Upper lobe of right lung (tissue), 1 donor: ENCODE measurements around the gene ACKR2. TPM values are rescaled to one million over a fixed set of nuclear protein-coding genes. Genes with fewer than 3 reads are reported as not detected.

Source experiments
- ATAC-seq: fragments of 200-7000 bp; cut with Tn5 transposase; one replicate; pipeline ENCODE4 v1.9.1; 2020; ENCODE audit warnings: mild to moderate bottlenecking, moderate library complexity
- DNase-seq: peaks from one replicate; pipeline ENCODE4 v3.0.0-alpha.2; 2020
- H3K27ac ChIP-seq: fragments of 200-600 bp; one replicate; pipeline ENCODE4 v1.8.0; 2022
- H3K27me3 ChIP-seq: fragments of 200-600 bp; one replicate; pipeline ENCODE4 v1.8.0; 2022; ENCODE audit warnings: mild to moderate bottlenecking
- H3K36me3 ChIP-seq: fragments of 200-600 bp; one replicate; pipeline ENCODE4 v1.8.0; 2022
- H3K4me1 ChIP-seq: fragments of 200-600 bp; one replicate; pipeline ENCODE4 v1.8.0; 2022
- H3K4me3 ChIP-seq: fragments of 200-600 bp; one replicate; pipeline ENCODE4 v1.8.0; 2022; ENCODE audit warnings: mild to moderate bottlenecking
- H3K9me3 ChIP-seq: fragments of 200-600 bp; one replicate; pipeline ENCODE4 v1.8.0; 2022
- intact Hi-C: fragments of 100-400 bp; cut with DNase I; formaldehyde crosslinking; loops from one replicate; pipeline ENCODE4 v1.11.0; 2022
- total RNA-seq: library from RNA; stranded (reverse); fragmentation: NEBNext Ultra II Directional; extraction: Animal tissue kit (Norgen Biotek cat#: 25700); gene quantifications from one replicate; pipeline ENCODE4 v1.2.1, GENCODE V29; 2021
- TF ChIP-seq, protein P1 (sequence below): fragments of 200-600 bp; IDR thresholded peaks from one replicate; pipeline ENCODE4 v1.8.0; 2022; ENCODE audit warnings: antibody characterized with exemption
- donor health status: DM: no; HTN: yes; CAD: no; lungs with severe emphysema.

The ACKR2 gene
- total RNA-seq, 1 donor from 2014 or later = 5.2 TPM

DNA sequence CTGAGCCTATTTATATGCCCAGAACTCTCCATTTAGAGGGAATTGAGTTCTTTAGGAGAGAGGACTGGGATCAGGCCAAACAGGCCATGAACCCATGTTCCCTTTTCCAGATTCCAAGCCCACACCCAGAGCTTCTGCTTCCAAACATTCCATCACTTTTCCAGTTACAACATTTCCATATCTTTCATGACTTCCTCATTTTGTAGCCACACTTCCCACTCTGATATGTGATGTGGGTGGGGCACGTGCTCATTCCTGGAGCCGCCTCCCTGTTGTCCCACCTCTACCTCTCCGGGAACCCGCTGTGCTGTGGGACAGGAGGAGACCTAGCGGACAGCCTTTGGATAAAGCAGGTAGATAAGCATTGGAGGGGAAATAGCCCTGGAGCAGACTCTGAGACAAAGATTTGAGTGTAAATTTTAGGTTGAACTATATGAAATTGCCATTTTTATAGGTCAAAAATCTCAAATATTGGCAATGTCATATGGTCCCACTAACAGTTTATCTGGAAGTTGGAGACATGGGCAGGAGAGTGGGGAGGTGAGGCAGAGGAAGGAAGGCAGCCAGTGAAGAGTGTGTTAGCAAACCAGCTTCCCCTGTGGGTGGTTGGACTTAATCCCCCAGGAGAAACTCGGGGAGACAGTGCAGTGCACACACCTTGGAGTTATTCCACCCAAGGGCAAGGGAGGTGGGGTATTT, 34.6 kb downstream of the ACKR2 start:
- no peaks in the 10 kb centered on the region for H3K9me3 ChIP-seq
- no peak for DNase-seq
- TF ChIP-seq, protein P1, sequence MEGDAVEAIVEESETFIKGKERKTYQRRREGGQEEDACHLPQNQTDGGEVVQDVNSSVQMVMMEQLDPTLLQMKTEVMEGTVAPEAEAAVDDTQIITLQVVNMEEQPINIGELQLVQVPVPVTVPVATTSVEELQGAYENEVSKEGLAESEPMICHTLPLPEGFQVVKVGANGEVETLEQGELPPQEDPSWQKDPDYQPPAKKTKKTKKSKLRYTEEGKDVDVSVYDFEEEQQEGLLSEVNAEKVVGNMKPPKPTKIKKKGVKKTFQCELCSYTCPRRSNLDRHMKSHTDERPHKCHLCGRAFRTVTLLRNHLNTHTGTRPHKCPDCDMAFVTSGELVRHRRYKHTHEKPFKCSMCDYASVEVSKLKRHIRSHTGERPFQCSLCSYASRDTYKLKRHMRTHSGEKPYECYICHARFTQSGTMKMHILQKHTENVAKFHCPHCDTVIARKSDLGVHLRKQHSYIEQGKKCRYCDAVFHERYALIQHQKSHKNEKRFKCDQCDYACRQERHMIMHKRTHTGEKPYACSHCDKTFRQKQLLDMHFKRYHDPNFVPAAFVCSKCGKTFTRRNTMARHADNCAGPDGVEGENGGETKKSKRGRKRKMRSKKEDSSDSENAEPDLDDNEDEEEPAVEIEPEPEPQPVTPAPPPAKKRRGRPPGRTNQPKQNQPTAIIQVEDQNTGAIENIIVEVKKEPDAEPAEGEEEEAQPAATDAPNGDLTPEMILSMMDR = no peak
- no peak overlapping the region for H3K4me3 ChIP-seq
- no peaks in the 10 kb centered on the region for H3K36me3 ChIP-seq
- no peaks in the 10 kb centered on the region for H3K27me3 ChIP-seq
- H3K27ac ChIP-seq = peak overlapping the region; percentile 71
- H3K4me1 ChIP-seq = peaks cover 34% of the 10 kb centered on the region
- intact Hi-C loops = no loop called here
- ATAC-seq = peak; percentile 9

DNA sequence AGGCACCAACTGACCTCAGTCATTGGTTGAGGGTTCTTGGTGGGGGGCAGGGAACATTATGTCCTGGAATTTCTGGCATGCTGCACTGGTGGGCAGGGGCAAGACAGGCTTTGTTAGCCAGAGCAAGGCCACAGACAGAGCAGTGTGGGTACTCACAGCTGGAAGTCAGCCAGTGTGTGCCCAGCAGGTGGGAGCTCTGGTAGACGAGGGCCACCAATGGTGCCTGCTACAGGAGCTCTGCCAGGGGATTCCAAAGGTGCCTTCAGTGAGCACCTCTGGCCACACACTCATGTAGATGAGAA, 35.1 kb downstream of the ACKR2 start:
- no peak for DNase-seq
- intact Hi-C loops = no loop called here
- no peak overlapping the region for H3K4me3 ChIP-seq
- H3K36me3 ChIP-seq = no peaks in the 10 kb centered on the region
- peaks cover 34% of the 10 kb centered on the region for H3K4me1 ChIP-seq
- ATAC-seq = no peak
- peak overlapping the region; percentile 71 for H3K27ac ChIP-seq
- TF ChIP-seq, protein P1 = no peak
- no peaks in the 10 kb centered on the region for H3K9me3 ChIP-seq
- no peaks in the 10 kb centered on the region for H3K27me3 ChIP-seq

DNA sequence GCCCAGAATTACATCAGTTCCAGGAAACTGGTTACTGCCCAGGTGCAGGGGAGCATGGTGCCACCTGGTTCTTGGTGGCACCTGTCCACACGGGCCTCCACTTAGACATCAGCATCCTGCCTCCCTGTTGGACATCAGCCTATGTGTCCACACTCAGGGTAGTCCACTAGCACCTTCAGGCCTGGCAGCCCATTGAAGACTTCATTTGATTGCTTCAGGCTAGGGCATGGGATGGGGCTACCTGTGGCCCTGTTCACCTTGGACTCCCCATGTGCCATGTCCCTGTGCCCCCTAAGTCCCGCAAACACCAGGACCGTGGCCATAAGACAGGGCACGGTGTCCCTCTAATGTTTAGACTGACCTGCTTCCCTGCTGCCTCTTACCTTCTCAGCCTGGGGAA, 35.6 kb downstream of the ACKR2 start:
- DNase-seq (no peak), ATAC-seq (no peak)
- H3K36me3 ChIP-seq = no peaks in the 10 kb centered on the region
- peak overlapping the region; percentile 71 for H3K27ac ChIP-seq
- no peak overlapping the region for H3K4me3 ChIP-seq
- intact Hi-C loops = no loop called here
- TF ChIP-seq, protein P1 = no peak
- peaks cover 34% of the 10 kb centered on the region for H3K4me1 ChIP-seq
- no peaks in the 10 kb centered on the region for H3K9me3 ChIP-seq
- H3K27me3 ChIP-seq = no peaks in the 10 kb centered on the region

DNA sequence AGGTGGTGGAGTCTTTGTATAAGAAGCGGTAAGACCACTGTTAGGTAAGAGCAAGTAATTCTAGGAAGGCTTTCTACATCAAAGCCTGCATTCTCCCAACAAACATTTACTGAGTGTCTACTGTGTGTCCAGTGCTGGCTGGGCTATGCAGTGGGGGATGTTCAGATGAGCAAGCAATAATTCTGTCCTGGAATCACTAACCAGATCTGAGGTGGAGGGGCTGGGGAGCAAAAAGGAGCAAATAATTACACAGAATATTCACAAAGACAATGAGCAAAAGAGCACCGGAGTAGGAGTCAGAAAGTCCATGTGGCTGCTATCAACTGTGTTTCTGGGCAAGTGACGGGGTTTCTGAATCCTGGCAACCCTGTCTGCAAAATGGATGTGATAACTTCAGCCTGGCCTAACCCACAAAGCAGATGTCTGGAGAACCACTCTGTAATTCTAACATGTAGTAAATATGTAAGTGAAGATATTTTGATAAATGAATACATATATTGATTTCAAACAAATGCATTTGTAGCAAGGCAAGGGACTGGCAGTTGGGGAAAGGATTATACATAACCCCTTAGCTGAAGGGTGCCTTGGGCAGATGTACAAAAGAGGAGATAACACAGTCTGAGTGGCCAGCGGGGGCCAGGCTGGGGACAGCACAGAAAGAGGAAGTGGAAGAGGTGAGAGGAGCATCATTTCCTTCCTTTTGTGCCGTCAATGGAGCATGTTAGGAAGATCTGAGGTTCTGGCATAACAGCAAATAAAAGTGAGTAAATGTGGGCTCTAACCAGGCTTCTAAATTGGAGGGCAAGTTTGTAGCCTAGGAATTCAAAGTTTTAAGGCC, 37.7 kb downstream of the ACKR2 start:
- ATAC-seq (peak; percentile 68), DNase-seq (no peak)
- no peak overlapping the region for H3K4me3 ChIP-seq
- peaks cover 34% of the 10 kb centered on the region for H3K4me1 ChIP-seq
- no peaks in the 10 kb centered on the region for H3K36me3 ChIP-seq
- peak overlapping the region; percentile 66 for H3K27ac ChIP-seq
- intact Hi-C loops = no loop called here
- no peaks in the 10 kb centered on the region for H3K9me3 ChIP-seq
- TF ChIP-seq, protein P1 = no peak
- H3K27me3 ChIP-seq = no peaks in the 10 kb centered on the region

DNA sequence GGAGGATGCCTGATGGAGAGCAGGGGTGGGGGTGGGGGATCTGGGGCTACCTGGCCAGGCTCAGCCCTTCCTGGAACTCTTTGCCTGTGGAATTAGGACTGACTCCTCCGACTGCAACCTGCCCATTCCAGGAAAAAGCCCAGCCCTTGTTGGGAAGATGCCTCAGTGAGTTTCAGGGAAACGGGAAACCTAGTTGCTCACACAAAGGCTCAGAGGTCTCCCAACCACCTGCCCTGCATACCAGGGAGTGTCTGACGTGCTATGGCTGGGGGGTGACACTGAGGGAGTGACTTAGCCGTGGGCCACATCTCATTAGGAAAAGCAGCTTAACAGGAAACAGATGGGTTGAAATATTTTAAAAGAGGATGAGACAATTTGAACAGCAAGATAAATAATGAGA, 38.5 kb downstream of the ACKR2 start:
- DNase-seq (no peak), ATAC-seq (no peak)
- no peaks in the 10 kb centered on the region for H3K9me3 ChIP-seq
- H3K4me1 ChIP-seq = peaks cover 34% of the 10 kb centered on the region
- TF ChIP-seq, protein P1 = no peak
- no peaks in the 10 kb centered on the region for H3K27me3 ChIP-seq
- H3K27ac ChIP-seq = peak overlapping the region; percentile 66
- H3K4me3 ChIP-seq = no peak overlapping the region
- intact Hi-C loops = no loop called here
- no peaks in the 10 kb centered on the region for H3K36me3 ChIP-seq
